Ishikawa (cell line): ENCODE results near the gene RASGRP4.

Source experiments
- CREB1 ChIP-seq: IDR thresholded peaks from 2 replicates; pipeline ENCODE4 v1.6.1; 2012; ENCODE audit warnings: low read depth
- EGR1 ChIP-seq: IDR thresholded peaks from 2 replicates; pipeline ENCODE4 v1.6.1; 2012
- EP300 ChIP-seq: IDR thresholded peaks from 2 replicates; pipeline ENCODE4 v1.6.1; 2012; ENCODE audit warnings: borderline replicate concordance
- NFIC ChIP-seq: IDR thresholded peaks from 2 replicates; pipeline ENCODE4 v1.6.1; 2012
- RAD21 ChIP-seq: IDR thresholded peaks from 2 replicates; pipeline ENCODE4 v1.6.1; 2012; ENCODE audit warnings: low read depth
- TAF1 ChIP-seq: IDR thresholded peaks from 2 replicates; pipeline ENCODE4 v1.6.1; 2012; ENCODE audit warnings: low read depth, mild to moderate bottlenecking
- TF ChIP-seq, protein P1 (sequence below): IDR thresholded peaks from 2 replicates; pipeline ENCODE4 v1.6.1; 2012
- TF ChIP-seq, protein P2 (sequence below): IDR thresholded peaks from 2 replicates; pipeline ENCODE4 v1.6.1; 2012; ENCODE audit warnings: low read depth, mild to moderate bottlenecking

- TF ChIP-seq TAF1 = no peak
- TF ChIP-seq, protein P1, sequence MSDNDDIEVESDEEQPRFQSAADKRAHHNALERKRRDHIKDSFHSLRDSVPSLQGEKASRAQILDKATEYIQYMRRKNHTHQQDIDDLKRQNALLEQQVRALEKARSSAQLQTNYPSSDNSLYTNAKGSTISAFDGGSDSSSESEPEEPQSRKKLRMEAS = no peak
- TF ChIP-seq NFIC = no peak
- no peak for TF ChIP-seq RAD21
- TF ChIP-seq, protein P2, sequence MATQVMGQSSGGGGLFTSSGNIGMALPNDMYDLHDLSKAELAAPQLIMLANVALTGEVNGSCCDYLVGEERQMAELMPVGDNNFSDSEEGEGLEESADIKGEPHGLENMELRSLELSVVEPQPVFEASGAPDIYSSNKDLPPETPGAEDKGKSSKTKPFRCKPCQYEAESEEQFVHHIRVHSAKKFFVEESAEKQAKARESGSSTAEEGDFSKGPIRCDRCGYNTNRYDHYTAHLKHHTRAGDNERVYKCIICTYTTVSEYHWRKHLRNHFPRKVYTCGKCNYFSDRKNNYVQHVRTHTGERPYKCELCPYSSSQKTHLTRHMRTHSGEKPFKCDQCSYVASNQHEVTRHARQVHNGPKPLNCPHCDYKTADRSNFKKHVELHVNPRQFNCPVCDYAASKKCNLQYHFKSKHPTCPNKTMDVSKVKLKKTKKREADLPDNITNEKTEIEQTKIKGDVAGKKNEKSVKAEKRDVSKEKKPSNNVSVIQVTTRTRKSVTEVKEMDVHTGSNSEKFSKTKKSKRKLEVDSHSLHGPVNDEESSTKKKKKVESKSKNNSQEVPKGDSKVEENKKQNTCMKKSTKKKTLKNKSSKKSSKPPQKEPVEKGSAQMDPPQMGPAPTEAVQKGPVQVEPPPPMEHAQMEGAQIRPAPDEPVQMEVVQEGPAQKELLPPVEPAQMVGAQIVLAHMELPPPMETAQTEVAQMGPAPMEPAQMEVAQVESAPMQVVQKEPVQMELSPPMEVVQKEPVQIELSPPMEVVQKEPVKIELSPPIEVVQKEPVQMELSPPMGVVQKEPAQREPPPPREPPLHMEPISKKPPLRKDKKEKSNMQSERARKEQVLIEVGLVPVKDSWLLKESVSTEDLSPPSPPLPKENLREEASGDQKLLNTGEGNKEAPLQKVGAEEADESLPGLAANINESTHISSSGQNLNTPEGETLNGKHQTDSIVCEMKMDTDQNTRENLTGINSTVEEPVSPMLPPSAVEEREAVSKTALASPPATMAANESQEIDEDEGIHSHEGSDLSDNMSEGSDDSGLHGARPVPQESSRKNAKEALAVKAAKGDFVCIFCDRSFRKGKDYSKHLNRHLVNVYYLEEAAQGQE = no peak
- TF ChIP-seq EP300 = no peak
- TF ChIP-seq EGR1 = no peak
- no peak for TF ChIP-seq CREB1
Measured at GRCh38 chr19:38384209-38385027, 41.6 kb downstream of the RASGRP4 start.
